A549 (cell line): ENCODE measurements around the gene CEBPE.

Experiments used
- ESRRA ChIP-seq: fragments of 150-350 bp; IDR thresholded peaks from 2 replicates; pipeline ENCODE4 v1.6.1; 2014; ENCODE audit warnings: mild to moderate bottlenecking, low read length, borderline replicate concordance
- MYC ChIP-seq: IDR thresholded peaks from 2 replicates; pipeline ENCODE4 v1.6.1; 2012; ENCODE audit warnings: mild to moderate bottlenecking, inconsistent platforms, low read length, improper control_type of control experiment, borderline replicate concordance
- POLR2A ChIP-seq: IDR thresholded peaks from 2 replicates; pipeline ENCODE4 v1.6.1; 2012; ENCODE audit warnings: mild to moderate bottlenecking, low read length
- TF ChIP-seq, protein P1 (sequence below): fragments of >200 bp; sonication (Bioruptor Twin); formaldehyde crosslinking; IDR thresholded peaks from 3 replicates; pipeline ENCODE4 v1.5.1; 2016

DNA sequence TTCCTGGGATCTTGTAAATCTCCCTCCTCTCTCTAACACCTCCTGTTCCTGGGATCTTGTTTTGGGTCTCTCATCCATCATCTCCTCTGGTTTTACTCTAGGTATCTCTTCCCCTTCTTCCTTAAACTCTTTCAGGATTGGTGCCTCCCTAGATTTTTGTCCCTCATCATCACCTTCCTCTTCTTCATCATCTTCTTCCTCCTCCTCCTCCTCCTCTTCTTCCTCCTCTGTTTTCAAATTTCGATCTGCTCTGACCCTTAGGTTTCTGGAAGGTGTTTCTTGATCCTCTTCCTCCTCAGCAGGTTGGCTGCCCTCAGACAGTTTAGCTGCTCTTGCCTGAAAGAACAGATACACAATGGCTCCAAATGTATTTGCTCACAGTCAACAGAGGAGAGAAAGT lies 38.6 kb downstream of the CEBPE start:
- TF ChIP-seq MYC: no peak
- TF ChIP-seq, protein P1, sequence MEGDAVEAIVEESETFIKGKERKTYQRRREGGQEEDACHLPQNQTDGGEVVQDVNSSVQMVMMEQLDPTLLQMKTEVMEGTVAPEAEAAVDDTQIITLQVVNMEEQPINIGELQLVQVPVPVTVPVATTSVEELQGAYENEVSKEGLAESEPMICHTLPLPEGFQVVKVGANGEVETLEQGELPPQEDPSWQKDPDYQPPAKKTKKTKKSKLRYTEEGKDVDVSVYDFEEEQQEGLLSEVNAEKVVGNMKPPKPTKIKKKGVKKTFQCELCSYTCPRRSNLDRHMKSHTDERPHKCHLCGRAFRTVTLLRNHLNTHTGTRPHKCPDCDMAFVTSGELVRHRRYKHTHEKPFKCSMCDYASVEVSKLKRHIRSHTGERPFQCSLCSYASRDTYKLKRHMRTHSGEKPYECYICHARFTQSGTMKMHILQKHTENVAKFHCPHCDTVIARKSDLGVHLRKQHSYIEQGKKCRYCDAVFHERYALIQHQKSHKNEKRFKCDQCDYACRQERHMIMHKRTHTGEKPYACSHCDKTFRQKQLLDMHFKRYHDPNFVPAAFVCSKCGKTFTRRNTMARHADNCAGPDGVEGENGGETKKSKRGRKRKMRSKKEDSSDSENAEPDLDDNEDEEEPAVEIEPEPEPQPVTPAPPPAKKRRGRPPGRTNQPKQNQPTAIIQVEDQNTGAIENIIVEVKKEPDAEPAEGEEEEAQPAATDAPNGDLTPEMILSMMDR: no peak
- TF ChIP-seq ESRRA: no peak
- no peak for TF ChIP-seq POLR2A
